Stimulated activated CD8-positive, alpha-beta memory T cell treated with anti-CD3 and anti-CD28 coated beads, Interleukin-12 subunit alpha, Interleukin-12 subunit beta, amount 100 ng/mL, for 1 hour (primary cell): ENCODE data around the gene ZNF385C.
"Not testable (repeated sequence)": the region's sequence is repeated elsewhere in the genome, so short reads cannot be mapped to it uniquely, and the experiment has no call there.

Experiments used
- DNase-seq: peaks from one replicate; pipeline ENCODE4 v3.0.0-alpha.2; 2020; ENCODE audit warnings: low read depth

Gene ZNF385C

GRCh38 chr17:42097691-42098631, at the start of gene ZNF385C:
Gene ZNF385C, minus strand, starts transcription at chr17:42098473. Its CDS starts 35,417 bp downstream, at chr17:42063056.
- DNase-seq, result peak; percentile 13

GRCh38 chr17:42146911-42147607, 48.8 kb upstream of the ZNF385C start:
- DNase-seq, result no peak

GRCh38 chr17:42143138-42143537, 44.9 kb upstream of the ZNF385C start:
- DNase-seq, result not testable (repeated sequence)

GRCh38 chr17:42142371-42142896, 44.2 kb upstream of the ZNF385C start:
- no peak for DNase-seq

- DNase-seq, result no peak
Observed at GRCh38 chr17:42141382-42141781, 43.1 kb upstream of the ZNF385C start.

- DNase-seq, result not testable (repeated sequence)
Observed at GRCh38 chr17:42140690-42141089, 42.4 kb upstream of the ZNF385C start.

- DNase-seq, result no peak
Observed at GRCh38 chr17:42138749-42139492, 40.6 kb upstream of the ZNF385C start.

- no peak for DNase-seq
Observed at GRCh38 chr17:42136654-42137051, 38.4 kb upstream of the ZNF385C start.

- DNase-seq, result no peak
Observed at GRCh38 chr17:42135664-42136653, 37.7 kb upstream of the ZNF385C start.

- no peak for DNase-seq
Observed at GRCh38 chr17:42135151-42135550, 36.9 kb upstream of the ZNF385C start.

GRCh38 chr17:42133461-42134041, 35.3 kb upstream of the ZNF385C start:
- peak; percentile 26 for DNase-seq

- DNase-seq, result no peak
Observed at GRCh38 chr17:42132941-42133340, 34.7 kb upstream of the ZNF385C start.

- no peak for DNase-seq
Observed at GRCh38 chr17:42131981-42132432, 33.7 kb upstream of the ZNF385C start.

GRCh38 chr17:42131232-42131631, 33.0 kb upstream of the ZNF385C start:
- DNase-seq, result no peak

GRCh38 chr17:42130310-42130936, 32.1 kb upstream of the ZNF385C start:
- no peak for DNase-seq

- no peak for DNase-seq
Observed at GRCh38 chr17:42129109-42129837, 31.0 kb upstream of the ZNF385C start.

GRCh38 chr17:42127414-42127813, 29.1 kb upstream of the ZNF385C start:
- DNase-seq, result no peak

- no peak for DNase-seq
Observed at GRCh38 chr17:42126836-42127235, 28.6 kb upstream of the ZNF385C start.

GRCh38 chr17:42125565-42125964, 27.3 kb upstream of the ZNF385C start:
- no peak for DNase-seq
